Endothelial cell (in vitro differentiated cells): ENCODE data around the gene SORT1. TPM values are rescaled to one million over a fixed set of nuclear protein-coding genes. Genes with fewer than 3 reads are reported as not detected.

ENCODE experiments used
- DNase-seq: peaks from one replicate; pipeline ENCODE4 v3.0.0; 2021; ENCODE audit warnings: low spot score
- H3K27ac Mint-ChIP-seq: one replicate; pipeline ENCODE4 v1.8.0; 2021; ENCODE audit warnings: mixed read lengths, inconsistent platforms; ENCODE audit not compliant: unreplicated experiment
- H3K27me3 Mint-ChIP-seq: one replicate; pipeline ENCODE4 v1.8.0; 2021; ENCODE audit warnings: mild to moderate bottlenecking, moderate library complexity, mixed read lengths, inconsistent platforms; ENCODE audit not compliant: unreplicated experiment
- H3K36me3 Mint-ChIP-seq: one replicate; pipeline ENCODE4 v1.8.0; 2021; ENCODE audit warnings: mild to moderate bottlenecking, low read depth, mixed read lengths, inconsistent platforms; ENCODE audit not compliant: unreplicated experiment
- H3K4me1 Mint-ChIP-seq: one replicate; pipeline ENCODE4 v1.8.0; 2021; ENCODE audit warnings: mild to moderate bottlenecking, mixed read lengths, inconsistent platforms; ENCODE audit not compliant: unreplicated experiment
- H3K4me3 Mint-ChIP-seq: one replicate; pipeline ENCODE4 v1.8.0; 2021; ENCODE audit warnings: mild to moderate bottlenecking, mixed read lengths, inconsistent platforms; ENCODE audit not compliant: unreplicated experiment
- H3K9me3 Mint-ChIP-seq: one replicate; pipeline ENCODE4 v1.8.0; 2021; ENCODE audit warnings: mixed read lengths, inconsistent platforms; ENCODE audit not compliant: unreplicated experiment
- total RNA-seq: library from RNA; stranded (reverse); fragmentation: NEBNext Ultra II Directional; extraction: Animal tissue kit (Norgen Biotek cat#: 25700); gene quantifications from one replicate; pipeline ENCODE4 v1.2.1, GENCODE V29; 2021; ENCODE audit not compliant: unreplicated experiment
- TF ChIP-seq, protein P1 (sequence below): fragments of 200-600 bp; sonication (generic); IDR thresholded peaks from one replicate; pipeline ENCODE4 v1.5.0; 2021; ENCODE audit warnings: antibody characterized with exemption; ENCODE audit not compliant: unreplicated experiment

The SORT1 gene
- total RNA-seq, 1 donor from 2014 or later = 49.0 TPM

- TF ChIP-seq, protein P1, sequence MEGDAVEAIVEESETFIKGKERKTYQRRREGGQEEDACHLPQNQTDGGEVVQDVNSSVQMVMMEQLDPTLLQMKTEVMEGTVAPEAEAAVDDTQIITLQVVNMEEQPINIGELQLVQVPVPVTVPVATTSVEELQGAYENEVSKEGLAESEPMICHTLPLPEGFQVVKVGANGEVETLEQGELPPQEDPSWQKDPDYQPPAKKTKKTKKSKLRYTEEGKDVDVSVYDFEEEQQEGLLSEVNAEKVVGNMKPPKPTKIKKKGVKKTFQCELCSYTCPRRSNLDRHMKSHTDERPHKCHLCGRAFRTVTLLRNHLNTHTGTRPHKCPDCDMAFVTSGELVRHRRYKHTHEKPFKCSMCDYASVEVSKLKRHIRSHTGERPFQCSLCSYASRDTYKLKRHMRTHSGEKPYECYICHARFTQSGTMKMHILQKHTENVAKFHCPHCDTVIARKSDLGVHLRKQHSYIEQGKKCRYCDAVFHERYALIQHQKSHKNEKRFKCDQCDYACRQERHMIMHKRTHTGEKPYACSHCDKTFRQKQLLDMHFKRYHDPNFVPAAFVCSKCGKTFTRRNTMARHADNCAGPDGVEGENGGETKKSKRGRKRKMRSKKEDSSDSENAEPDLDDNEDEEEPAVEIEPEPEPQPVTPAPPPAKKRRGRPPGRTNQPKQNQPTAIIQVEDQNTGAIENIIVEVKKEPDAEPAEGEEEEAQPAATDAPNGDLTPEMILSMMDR = no peak
- no peak for DNase-seq
- Mint-ChIP-seq H3K36me3 (no peaks in the 10 kb centered on the region), H3K27me3 (peaks cover 15% of the 10 kb centered on the region), H3K4me1 (no peaks in the 10 kb centered on the region), H3K4me3 (no peak overlapping the region), H3K27ac (no peak overlapping the region), H3K9me3 (no peaks in the 10 kb centered on the region)
Observed at GRCh38 chr1:109265741-109266330, 131.9 kb downstream of the SORT1 start.

DNA sequence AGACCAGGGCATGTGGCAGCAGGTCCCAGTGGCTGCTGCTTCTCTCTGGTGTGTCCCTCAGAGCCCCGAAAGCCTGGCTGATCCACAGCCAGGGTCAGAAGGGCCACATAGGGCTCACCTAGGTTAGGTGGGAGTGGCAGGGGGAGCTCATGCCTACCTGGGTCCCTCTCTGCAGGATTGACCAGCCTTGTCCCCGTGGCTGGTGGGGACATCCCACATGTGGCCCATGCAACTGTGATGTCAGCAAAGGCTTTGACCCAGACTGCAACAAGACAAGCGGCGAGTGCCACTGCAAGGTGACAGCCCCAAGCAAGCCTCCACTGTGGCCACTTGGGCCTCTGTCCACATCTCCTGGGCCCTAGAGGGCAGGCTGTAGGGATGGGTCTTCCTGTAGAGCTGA is 132.7 kb downstream of the SORT1 start:
- Mint-ChIP-seq H3K4me1 (no peaks in the 10 kb centered on the region), H3K27ac (no peak overlapping the region), H3K4me3 (no peak overlapping the region), H3K9me3 (no peaks in the 10 kb centered on the region), H3K36me3 (no peaks in the 10 kb centered on the region), H3K27me3 (peaks cover 11% of the 10 kb centered on the region)
- DNase-seq = no peak
- TF ChIP-seq, protein P1 = no peak

- Mint-ChIP-seq H3K36me3 (no peaks in the 10 kb centered on the region), H3K4me3 (no peak overlapping the region), H3K27ac (no peak overlapping the region), H3K9me3 (no peaks in the 10 kb centered on the region), H3K4me1 (peaks cover 2% of the 10 kb centered on the region), H3K27me3 (peaks cover 15% of the 10 kb centered on the region)
- TF ChIP-seq, protein P1 = no peak
- no peak for DNase-seq
Observed at GRCh38 chr1:109264379-109264755, 133.4 kb downstream of the SORT1 start.

GRCh38 chr1:109263597-109264378 is 133.9 kb downstream of the SORT1 start:
- no peaks in the 10 kb centered on the region for H3K9me3 Mint-ChIP-seq
- peaks cover 18% of the 10 kb centered on the region for H3K27me3 Mint-ChIP-seq
- H3K4me3 Mint-ChIP-seq = no peak overlapping the region
- DNase-seq = peak; percentile 98
- TF ChIP-seq, protein P1 = peak; percentile 99
- no peak overlapping the region for H3K27ac Mint-ChIP-seq
- no peaks in the 10 kb centered on the region for H3K36me3 Mint-ChIP-seq
- peaks cover 2% of the 10 kb centered on the region for H3K4me1 Mint-ChIP-seq

- Mint-ChIP-seq H3K27ac (no peak overlapping the region), H3K36me3 (no peaks in the 10 kb centered on the region)
Observed at GRCh38 chr1:109263234-109263596, 134.5 kb downstream of the SORT1 start.

More at GRCh38 chr1:109263234-109263596, 134.5 kb downstream of the SORT1 start:
- Mint-ChIP-seq H3K4me3 (no peak overlapping the region), H3K27me3 (peaks cover 18% of the 10 kb centered on the region), H3K4me1 (peaks cover 2% of the 10 kb centered on the region), H3K9me3 (no peaks in the 10 kb centered on the region)
- DNase-seq = no peak
- TF ChIP-seq, protein P1 = no peak
